ENCODE results near the gene FGFRL1.

Gene FGFRL1, protein sequence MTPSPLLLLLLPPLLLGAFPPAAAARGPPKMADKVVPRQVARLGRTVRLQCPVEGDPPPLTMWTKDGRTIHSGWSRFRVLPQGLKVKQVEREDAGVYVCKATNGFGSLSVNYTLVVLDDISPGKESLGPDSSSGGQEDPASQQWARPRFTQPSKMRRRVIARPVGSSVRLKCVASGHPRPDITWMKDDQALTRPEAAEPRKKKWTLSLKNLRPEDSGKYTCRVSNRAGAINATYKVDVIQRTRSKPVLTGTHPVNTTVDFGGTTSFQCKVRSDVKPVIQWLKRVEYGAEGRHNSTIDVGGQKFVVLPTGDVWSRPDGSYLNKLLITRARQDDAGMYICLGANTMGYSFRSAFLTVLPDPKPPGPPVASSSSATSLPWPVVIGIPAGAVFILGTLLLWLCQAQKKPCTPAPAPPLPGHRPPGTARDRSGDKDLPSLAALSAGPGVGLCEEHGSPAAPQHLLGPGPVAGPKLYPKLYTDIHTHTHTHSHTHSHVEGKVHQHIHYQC

GRCh38 chr4:1011022-1011665, at the start of gene FGFRL1:
TSS of gene FGFRL1 (plus strand) at chr4:1011626. CDS start at chr4:1012486, 860 bp downstream.
- DNase-seq, result no peak

DNA sequence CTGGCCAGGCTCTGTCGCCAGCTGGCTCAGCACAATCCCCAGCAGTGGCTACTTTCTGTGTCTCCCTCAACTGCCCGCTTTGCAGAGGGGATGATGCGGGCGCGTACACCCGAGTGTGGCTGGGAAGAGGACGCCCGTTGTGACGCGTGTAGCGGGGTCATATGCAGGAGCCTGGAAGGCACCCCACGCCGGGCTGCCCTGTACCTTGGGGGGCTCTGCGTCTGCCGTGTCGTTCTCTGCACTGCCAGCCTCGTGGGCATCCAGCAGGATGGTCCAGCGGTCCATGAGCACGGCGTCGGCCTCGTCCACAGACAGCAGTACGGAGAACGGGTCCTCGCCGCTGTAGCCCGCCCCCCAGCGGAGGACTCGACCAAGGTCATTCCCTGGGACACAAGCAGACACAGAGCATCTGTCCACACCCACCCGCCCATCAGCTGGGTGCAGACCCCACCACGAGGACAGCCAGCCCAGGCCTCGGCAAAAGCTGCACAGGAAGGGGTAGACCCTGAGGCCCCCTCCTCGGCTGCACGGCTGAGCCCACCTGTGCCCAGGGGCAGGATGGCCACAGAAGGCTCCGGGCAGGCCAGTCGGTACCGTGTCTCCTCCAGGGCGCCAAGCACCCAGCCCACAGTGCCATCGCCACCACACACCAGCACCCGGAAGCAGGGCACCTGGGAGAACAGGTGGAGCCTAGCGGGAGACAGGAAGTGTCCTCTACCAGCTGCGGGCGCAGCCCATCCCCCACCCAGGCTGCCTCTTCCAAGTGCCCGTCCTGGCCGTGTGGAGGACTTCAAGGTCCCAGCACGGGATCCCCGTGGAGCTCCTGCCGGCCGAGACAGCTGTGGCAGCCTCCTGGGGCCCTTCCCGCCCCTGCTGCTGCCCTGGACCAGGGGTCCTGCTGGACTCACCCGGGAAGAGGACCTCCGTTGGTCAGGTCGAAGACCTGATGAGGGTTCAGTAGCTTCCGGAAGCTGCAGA, 48.9 kb upstream of the FGFRL1 start:
- DNase-seq, result no peak

DNA sequence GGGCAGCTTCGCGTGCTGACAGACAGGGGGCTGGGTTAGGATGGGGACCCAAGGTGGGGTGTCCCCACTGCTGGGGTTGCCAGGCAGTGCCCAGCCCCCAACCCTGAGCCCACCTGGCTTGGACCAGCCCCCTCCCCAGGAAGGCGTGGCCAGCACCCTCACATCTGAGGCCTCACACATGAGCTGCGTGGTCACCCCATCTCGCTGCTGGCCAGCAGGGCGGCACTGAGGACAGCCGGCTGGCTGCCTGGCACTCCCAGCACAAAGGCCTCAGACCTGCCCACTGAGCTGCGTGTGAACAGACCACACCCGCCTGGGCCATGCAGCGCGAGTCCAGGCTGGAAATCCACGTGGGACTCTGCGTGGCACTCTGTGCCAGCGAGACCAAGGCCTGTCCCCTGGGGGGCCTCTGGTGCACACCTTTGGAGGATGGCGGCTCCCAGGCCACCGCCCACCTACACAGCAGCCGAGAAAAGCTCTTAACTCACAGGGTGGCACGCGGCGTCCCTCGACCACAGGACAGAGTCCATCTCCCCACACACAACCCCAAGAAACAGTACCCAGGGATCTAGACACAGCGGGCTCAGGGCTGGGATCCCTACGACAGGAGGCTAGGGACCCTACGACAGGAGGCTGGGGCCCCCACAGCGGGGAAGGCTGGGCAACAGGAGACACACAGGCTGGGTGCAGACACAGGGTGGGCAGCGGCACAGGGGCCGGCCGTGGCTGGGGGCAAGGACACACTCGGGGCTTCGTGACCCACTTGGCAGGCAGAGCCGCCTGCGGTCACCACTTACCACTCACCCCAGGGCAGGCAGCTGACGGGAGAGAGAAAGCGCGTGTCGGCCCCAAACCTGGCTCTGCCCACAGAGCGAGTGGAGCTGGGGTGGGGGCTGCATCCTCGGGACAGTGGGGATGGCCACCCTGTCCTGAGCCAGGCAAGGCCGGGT, 47.9 kb upstream of the FGFRL1 start:
- no peak for DNase-seq

DNA sequence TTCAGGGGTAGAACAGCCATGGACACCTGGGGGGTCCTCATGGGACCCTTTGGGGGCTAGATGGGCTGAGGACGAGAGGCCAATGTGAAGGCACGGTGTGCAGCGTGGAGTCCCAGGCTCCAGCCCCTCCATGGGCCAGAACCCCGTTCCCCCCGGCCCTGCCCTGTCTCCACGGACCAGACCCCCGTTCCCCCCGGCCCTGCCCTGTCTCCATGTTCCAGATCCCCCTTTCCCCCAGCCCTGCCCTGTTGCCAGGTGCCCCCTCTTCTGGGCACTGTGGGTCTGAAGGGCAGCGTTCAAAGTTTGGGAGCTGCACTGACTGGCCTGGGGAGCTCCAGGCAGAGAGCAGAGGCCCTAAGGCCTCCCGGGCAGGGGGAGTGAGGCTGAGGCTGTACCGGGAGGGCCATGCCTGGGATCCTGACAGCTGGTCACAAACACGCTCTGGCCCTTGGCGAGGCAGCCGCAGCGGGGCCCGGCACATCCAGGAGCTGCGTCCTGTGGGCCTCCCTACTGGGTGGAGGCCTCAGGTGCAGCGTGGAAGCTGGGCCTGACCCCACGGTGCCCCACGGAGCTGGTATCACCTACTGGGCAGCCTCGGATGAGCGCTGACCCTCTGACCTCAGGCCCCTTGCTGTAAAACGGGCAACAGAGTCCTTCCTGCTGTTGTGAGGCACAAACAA, 46.9 kb upstream of the FGFRL1 start:
- DNase-seq, result no peak

GRCh38 chr4:965048-965765, 46.2 kb upstream of the FGFRL1 start:
- no peak for DNase-seq

GRCh38 chr4:965766-966134, 45.7 kb upstream of the FGFRL1 start:
- no peak for DNase-seq

- DNase-seq, result no peak
Measured at GRCh38 chr4:966266-967112, 44.9 kb upstream of the FGFRL1 start.

- DNase-seq, result no peak
Measured at GRCh38 chr4:967113-968104, 44.0 kb upstream of the FGFRL1 start.

DNA sequence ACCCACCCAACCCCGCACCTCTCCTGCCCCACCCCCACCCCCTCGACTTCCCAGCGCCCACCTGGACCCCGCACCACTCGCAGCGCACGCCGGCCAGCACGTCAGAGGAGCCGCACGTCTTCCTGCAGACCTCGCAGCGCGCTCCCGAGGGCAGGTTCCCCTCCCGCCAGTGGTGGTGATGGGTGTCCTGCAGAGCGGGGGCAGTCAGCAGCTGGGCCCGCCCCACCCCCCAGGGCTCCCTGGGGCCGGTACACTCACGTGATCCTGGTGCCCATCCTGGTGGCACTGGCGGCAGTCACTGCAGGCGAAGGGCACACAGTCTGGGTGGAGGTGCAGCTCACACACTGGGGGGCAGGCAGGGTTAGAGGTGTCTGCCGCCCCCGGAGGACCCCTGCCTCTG, 43.2 kb upstream of the FGFRL1 start:
- no peak for DNase-seq

DNA sequence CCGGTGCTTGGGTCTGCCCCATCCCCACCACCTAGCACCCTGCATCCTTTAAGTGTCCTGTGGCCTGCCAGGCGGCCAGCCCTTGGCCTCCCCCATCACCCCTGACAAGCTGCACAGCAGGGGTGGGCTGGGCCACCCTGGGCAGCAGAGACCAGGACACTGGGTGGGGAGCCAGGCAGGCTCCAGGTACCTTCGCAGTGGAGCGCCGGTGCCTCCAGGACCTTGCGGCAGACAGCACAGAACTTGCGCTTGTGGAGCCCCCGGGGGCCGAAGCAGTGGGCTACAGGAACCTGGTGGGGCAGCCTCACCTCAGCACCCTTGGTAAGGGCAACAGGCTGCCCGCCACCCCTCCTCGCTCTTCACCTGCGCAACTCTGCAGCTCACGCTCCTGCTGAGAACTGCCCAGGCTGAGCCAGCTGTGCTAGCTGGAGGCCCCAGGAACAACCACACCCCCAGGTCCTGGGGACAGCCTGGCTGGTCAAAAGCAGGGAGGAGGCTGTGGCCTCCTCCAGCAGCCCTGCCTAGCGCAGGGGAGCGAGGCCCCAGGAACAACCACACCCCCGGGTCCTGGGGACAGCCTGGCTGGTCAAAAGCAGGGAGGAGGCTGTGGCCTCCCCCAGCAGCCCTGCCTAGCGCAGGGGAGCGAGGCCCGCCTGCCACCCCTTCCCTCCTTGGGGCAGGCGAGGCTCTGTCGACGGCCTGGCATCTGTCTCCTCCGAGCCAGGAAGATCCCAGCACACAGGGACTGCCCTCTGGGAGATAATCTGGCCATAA, 42.6 kb upstream of the FGFRL1 start:
- no peak for DNase-seq

GRCh38 chr4:970046-970745, 41.2 kb upstream of the FGFRL1 start:
- DNase-seq, result no peak

GRCh38 chr4:970854-971520, 40.4 kb upstream of the FGFRL1 start:
- DNase-seq, result no peak

DNA sequence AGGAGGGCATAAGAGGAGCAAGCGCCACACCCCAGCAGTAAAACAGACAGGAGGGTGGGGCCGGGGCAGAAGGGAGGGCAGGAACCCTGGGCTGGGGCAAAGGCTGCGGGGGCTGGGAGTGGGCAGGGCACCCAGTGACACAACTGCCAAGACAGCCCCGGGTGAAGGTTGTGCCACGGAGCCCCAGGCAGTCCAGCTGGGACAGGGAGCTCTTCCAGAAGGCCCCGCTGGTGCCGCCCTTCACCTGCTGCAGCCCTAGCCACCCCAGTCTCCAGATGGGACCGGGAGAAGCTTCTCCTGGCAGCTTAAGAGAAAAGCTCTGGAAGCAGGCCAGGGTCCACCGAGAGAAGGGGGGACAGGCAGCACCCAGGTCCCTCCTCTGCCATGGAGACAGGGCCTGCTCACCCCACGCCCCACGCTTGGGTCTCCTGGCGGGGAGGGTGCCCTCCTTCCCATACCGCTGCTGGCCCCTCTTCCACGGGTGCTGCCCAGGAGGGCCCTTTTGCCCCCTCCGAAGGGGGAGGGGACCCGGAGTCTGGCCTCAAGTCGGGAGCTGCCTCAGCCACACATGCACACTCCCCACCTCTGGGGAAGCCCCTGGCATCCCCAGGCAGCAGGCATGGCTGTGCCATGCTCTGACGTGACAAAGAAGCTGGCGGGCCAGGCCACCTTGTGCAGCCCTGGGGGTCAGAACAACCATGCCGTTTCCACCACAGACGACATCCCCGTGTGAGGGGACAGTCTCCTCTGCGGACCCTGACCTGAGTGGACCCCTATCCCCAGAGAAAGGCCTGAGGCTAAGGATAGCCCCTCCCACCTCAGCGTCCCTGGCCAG, 39.5 kb upstream of the FGFRL1 start:
- DNase-seq, result no peak

GRCh38 chr4:972651-973424, 38.6 kb upstream of the FGFRL1 start:
- DNase-seq, result no peak

Data from DMS79 (cell line).